HEK293 (cell line): Measurements from ENCODE around the gene TRA2A.
A peak's percentile ranks its signal among the peaks of the same experiment; 100 is the strongest.

Source experiments
- CTCF ChIA-PET: fragments of 350-600 bp; formaldehyde crosslinking; extraction: SDS; loops from one replicate; lab custom pipeline; 2021; ENCODE audit warnings: antibody characterized with exemption; lab: Yijun Ruan, JAX
- POLR2A ChIA-PET: fragments of 300-600 bp; formaldehyde crosslinking; extraction: SDS; loops from one replicate; lab custom pipeline; 2020; ENCODE audit warnings: antibody characterized with exemption, inconsistent platforms; lab: Yijun Ruan, JAX
- H3K27ac ChIP-seq: fragments of 200-500 bp; sonication (Bioruptor generic); 2 replicates; pipeline ENCODE4 v1.5.1; 2014; ENCODE audit warnings: low read depth, low read length, control low read depth, inconsistent platforms; ENCODE audit errors: extremely low read depth
- H3K36me3 ChIP-seq, 2 experiments: fragments of 200-500 bp in 1 of 2; sonication (Bioruptor generic) in 1 of 2; 1 replicate in 1 of 2; 2 replicates in 1 of 2; pipeline ENCODE4 v1.5.1; 2014 to 2017; ENCODE audit warnings: inconsistent platforms in 2 of 2, low read length in 2 of 2; ENCODE audit not compliant: control insufficient read depth in 2 of 2, insufficient read depth in 1 of 2
- H3K4me1 ChIP-seq: fragments of 200-500 bp; sonication (Bioruptor generic); 2 replicates; pipeline ENCODE4 v1.5.1; 2014; ENCODE audit warnings: mild to moderate bottlenecking, low read length, inconsistent platforms; ENCODE audit not compliant: control insufficient read depth, insufficient read depth
- H3K4me3 ChIP-seq: 2 replicates; pipeline ENCODE4 v1.5.1; 2011; ENCODE audit warnings: low read depth, mild to moderate bottlenecking, control low read depth, low read length, moderate library complexity
- H3K9me3 ChIP-seq: fragments of 200-500 bp; sonication (Bioruptor generic); 2 replicates; pipeline ENCODE4 v1.5.1; 2014; ENCODE audit warnings: low read depth, low read length, inconsistent platforms; ENCODE audit not compliant: control insufficient read depth, insufficient read depth
- FEZF1 ChIP-seq: fragments of 450-650 bp; formaldehyde crosslinking; IDR thresholded peaks from 2 replicates; pipeline ENCODE4 v1.5.1; 2016; ENCODE audit warnings: missing biosample characterization, missing genetic modification characterization
- GLIS2 ChIP-seq: fragments of 450-650 bp; formaldehyde crosslinking; IDR thresholded peaks from 2 replicates; pipeline ENCODE4 v1.5.1; 2016; ENCODE audit warnings: missing biosample characterization, missing genetic modification characterization
- OSR2 ChIP-seq: fragments of 450-650 bp; formaldehyde crosslinking; IDR thresholded peaks from 2 replicates; pipeline ENCODE4 v1.5.1; 2016; ENCODE audit warnings: missing biosample characterization, missing genetic modification characterization
- REST ChIP-seq: fragments of 450-650 bp; formaldehyde crosslinking; IDR thresholded peaks from 2 replicates; pipeline ENCODE4 v1.5.1; 2016; ENCODE audit warnings: missing biosample characterization, missing genetic modification characterization
- SALL2 ChIP-seq: fragments of 450-650 bp; formaldehyde crosslinking; IDR thresholded peaks from 2 replicates; pipeline ENCODE4 v1.5.0; 2017; ENCODE audit warnings: missing biosample characterization, mild to moderate bottlenecking, missing genetic modification characterization, borderline replicate concordance
- SP3 ChIP-seq: fragments of 450-650 bp; formaldehyde crosslinking; IDR thresholded peaks from 2 replicates; pipeline ENCODE4 v1.5.1; 2016; ENCODE audit warnings: missing biosample characterization, missing genetic modification characterization
- ZBTB10 ChIP-seq: fragments of 450-650 bp; formaldehyde crosslinking; IDR thresholded peaks from 2 replicates; pipeline ENCODE4 v1.5.1; 2016; ENCODE audit warnings: missing biosample characterization, missing genetic modification characterization
- ZBTB48 ChIP-seq: fragments of 450-650 bp; formaldehyde crosslinking; IDR thresholded peaks from 2 replicates; pipeline ENCODE4 v1.5.1; 2016; ENCODE audit warnings: missing biosample characterization, missing genetic modification characterization
- ZBTB7A ChIP-seq: fragments of 450-650 bp; formaldehyde crosslinking; IDR thresholded peaks from 2 replicates; pipeline ENCODE4 v1.5.1; 2016; ENCODE audit warnings: low read depth, missing biosample characterization, missing genetic modification characterization
- ZNF184 ChIP-seq: fragments of 450-650 bp; IDR thresholded peaks from 2 replicates; pipeline ENCODE4 v1.5.1; 2018; ENCODE audit warnings: missing biosample characterization, mild to moderate bottlenecking, missing genetic modification characterization
- ZNF214 ChIP-seq: fragments of 450-650 bp; formaldehyde crosslinking; IDR thresholded peaks from 2 replicates; pipeline ENCODE4 v1.5.1; 2017; ENCODE audit warnings: missing biosample characterization, mild to moderate bottlenecking, missing genetic modification characterization, borderline replicate concordance
- ZNF280C ChIP-seq: fragments of 450-650 bp; formaldehyde crosslinking; IDR thresholded peaks from 2 replicates; pipeline ENCODE4 v1.5.1; 2016; ENCODE audit warnings: missing biosample characterization, missing genetic modification characterization
- ZNF292 ChIP-seq: fragments of 450-650 bp; formaldehyde crosslinking; IDR thresholded peaks from 2 replicates; pipeline ENCODE4 v1.5.1; 2016; ENCODE audit warnings: low read depth, missing biosample characterization, missing genetic modification characterization, borderline replicate concordance
- ZNF354C ChIP-seq: fragments of 450-650 bp; formaldehyde crosslinking; IDR thresholded peaks from 2 replicates; pipeline ENCODE4 v1.5.1; 2016; ENCODE audit warnings: missing biosample characterization, missing genetic modification characterization, low read depth, borderline replicate concordance
- ZNF366 ChIP-seq: fragments of 450-650 bp; formaldehyde crosslinking; conservative IDR thresholded peaks from 2 replicates; pipeline ENCODE4 v1.5.1; 2016; ENCODE audit warnings: missing biosample characterization, missing genetic modification characterization
- ZNF404 ChIP-seq: fragments of 450-650 bp; formaldehyde crosslinking; IDR thresholded peaks from 2 replicates; pipeline ENCODE4 v1.5.1; 2017; ENCODE audit warnings: missing biosample characterization, missing genetic modification characterization
- ZNF514 ChIP-seq: fragments of 450-650 bp; formaldehyde crosslinking; IDR thresholded peaks from 2 replicates; pipeline ENCODE4 v1.5.1; 2016; ENCODE audit warnings: missing biosample characterization, missing genetic modification characterization
- ZNF561 ChIP-seq: fragments of 450-650 bp; IDR thresholded peaks from 2 replicates; pipeline ENCODE4 v1.5.1; 2018; ENCODE audit warnings: missing biosample characterization, missing genetic modification characterization, borderline replicate concordance
- ZNF600 ChIP-seq: fragments of 450-650 bp; formaldehyde crosslinking; IDR thresholded peaks from 2 replicates; pipeline ENCODE4 v1.5.1; 2016; ENCODE audit warnings: missing biosample characterization, missing genetic modification characterization
- ZNF654 ChIP-seq: fragments of 450-650 bp; formaldehyde crosslinking; IDR thresholded peaks from 2 replicates; pipeline ENCODE4 v1.5.1; 2016; ENCODE audit warnings: low read depth, missing biosample characterization, missing genetic modification characterization
- ZNF660 ChIP-seq: fragments of 450-650 bp; IDR thresholded peaks from 2 replicates; pipeline ENCODE4 v1.5.1; 2018; ENCODE audit warnings: missing biosample characterization, mild to moderate bottlenecking, missing genetic modification characterization
- ZNF791 ChIP-seq: fragments of 450-650 bp; formaldehyde crosslinking; IDR thresholded peaks from 2 replicates; pipeline ENCODE4 v1.5.1; 2016; ENCODE audit warnings: missing biosample characterization, missing genetic modification characterization
- ZNF830 ChIP-seq: fragments of 450-650 bp; IDR thresholded peaks from 2 replicates; pipeline ENCODE4 v1.5.0; 2018; ENCODE audit warnings: missing biosample characterization, missing genetic modification characterization, low read depth, mild to moderate bottlenecking, moderate library complexity

TRA2A gene

GRCh38 chr7:23467806-23468525 is 63.8 kb downstream of the TRA2A start (continued):
- TF ChIP-seq ZBTB10 (tag by site-specific recombination) (no peak), ZNF292 (tag by site-specific recombination) (no peak), ZBTB7A (tag by site-specific recombination) (no peak)

- no peak for TF ChIP-seq ZBTB7A (tag by site-specific recombination)
- peak; percentile 32; the same call in 1 of the 2 replicates for TF ChIP-seq REST
- no peak for TF ChIP-seq FEZF1 (tag by site-specific recombination)
- peak; percentile 41; the same call in 1 of the 2 replicates for TF ChIP-seq ZNF600 (tag by site-specific recombination)
- peak overlapping the region; percentile 90 for H3K4me3 ChIP-seq
- CTCF ChIA-PET = interaction anchor here (0.6 to 1.6 kb wide), 8 partner anchors 10 to 196 kb away, joined by 3 to 8 read pairs (median 4); no protein-coding TSS in a partner anchor
- POLR2A ChIA-PET = interaction anchor here (1.0 to 1.8 kb wide), 8 partner anchors 10 to 117 kb away, joined by 3 to 10 read pairs (median 5); no protein-coding TSS in a partner anchor
- H3K4me1 ChIP-seq = peaks cover 22% of the 10 kb centered on the region
- H3K27ac ChIP-seq = peak overlapping the region; percentile 92
- H3K36me3 ChIP-seq = peaks cover 3% of the 10 kb centered on the region in 2 experiments; a peak in 2 of 3 replicates
- no peaks in the 10 kb centered on the region for H3K9me3 ChIP-seq
Observed at GRCh38 chr7:23467291-23467805, 64.4 kb downstream of the TRA2A start.

GRCh38 chr7:23462846-23463245 is 68.9 kb downstream of the TRA2A start:
- ChIA-PET CTCF (interaction anchor here (0.7 to 0.8 kb wide), 2 partner anchors 102 to 186 kb away, joined by 3 to 4 read pairs; no protein-coding TSS in a partner anchor), POLR2A (interaction anchor here (0.7 to 1.6 kb wide), 4 partner anchors 12 to 128 kb away, joined by 3 to 4 read pairs (median 4); no protein-coding TSS in a partner anchor)
- Histone ChIP-seq H3K4me3 (no peak overlapping the region), H3K36me3 (peaks cover 6 to 18% of the 10 kb centered on the region in 2 experiments; a peak in 2 of 3 replicates), H3K9me3 (no peaks in the 10 kb centered on the region), H3K4me1 (peaks cover 22% of the 10 kb centered on the region), H3K27ac (no peak overlapping the region)
- no peak for TF ChIP-seq ZNF514 (tag by site-specific recombination)
- TF ChIP-seq ZNF184 = no peak
- no peak for TF ChIP-seq SP3 (tag by site-specific recombination)
- no peak for TF ChIP-seq ZNF660 (tag by site-specific recombination)
- TF ChIP-seq ZNF561 (tag by site-specific recombination) = no peak
- TF ChIP-seq ZNF366 = no peak
- TF ChIP-seq GLIS2 (tag by site-specific recombination) = no peak
- no peak for TF ChIP-seq ZNF830 (tag by site-specific recombination)
- no peak for TF ChIP-seq ZNF404 (tag by site-specific recombination)
- TF ChIP-seq ZNF214 (tag by site-specific recombination) = no peak
- peak; percentile 28 for TF ChIP-seq ZNF654
- no peak for TF ChIP-seq ZNF280C (tag by site-specific recombination)
- no peak for TF ChIP-seq ZNF791 (tag by site-specific recombination)
- no peak for TF ChIP-seq ZBTB48
- TF ChIP-seq SALL2 (tag by site-specific recombination) = no peak
- TF ChIP-seq ZNF354C = no peak
- TF ChIP-seq OSR2 (tag by site-specific recombination) = peak; percentile 35; the same call in 1 of the 2 replicates
